Measurements from ENCODE around the gene PLA2G4A.

Gene PLA2G4A

GRCh38 chr1:186834399-186834958 is 5.7 kb downstream of the PLA2G4A start:
- no peak for DNase-seq (ENCODE audit: low read depth)

- DNase-seq (ENCODE audit: low read depth) = no peak
Measured at GRCh38 chr1:186835448-186835847, 6.7 kb downstream of the PLA2G4A start.

GRCh38 chr1:186837806-186838205 is 9.1 kb downstream of the PLA2G4A start:
- no peak for DNase-seq (ENCODE audit: low read depth)

GRCh38 chr1:186838380-186839040 is 9.8 kb downstream of the PLA2G4A start:
- no peak for DNase-seq (ENCODE audit: low read depth)

DNA sequence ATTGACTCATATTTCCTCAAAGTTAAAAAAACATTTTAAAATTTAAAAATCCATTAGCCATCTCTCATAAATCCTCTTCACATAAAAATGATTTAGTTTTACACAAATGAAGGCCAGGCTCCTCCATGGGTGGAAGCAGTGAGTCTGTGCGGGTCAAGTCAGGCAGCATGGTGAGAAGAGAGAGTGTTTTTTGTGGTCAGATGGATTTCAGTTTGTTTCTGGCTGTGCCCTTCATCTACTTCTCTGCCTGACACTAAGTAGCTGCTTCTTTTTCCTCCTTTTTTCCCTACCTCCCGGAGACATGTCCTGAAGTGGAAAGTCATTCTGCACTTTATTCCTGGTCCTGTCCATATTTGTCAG is 10.3 kb downstream of the PLA2G4A start:
- DNase-seq (ENCODE audit: low read depth) = no peak

- DNase-seq (ENCODE audit: low read depth) = peak; percentile 69
Measured at GRCh38 chr1:186841599-186841998, 12.8 kb downstream of the PLA2G4A start.

DNA sequence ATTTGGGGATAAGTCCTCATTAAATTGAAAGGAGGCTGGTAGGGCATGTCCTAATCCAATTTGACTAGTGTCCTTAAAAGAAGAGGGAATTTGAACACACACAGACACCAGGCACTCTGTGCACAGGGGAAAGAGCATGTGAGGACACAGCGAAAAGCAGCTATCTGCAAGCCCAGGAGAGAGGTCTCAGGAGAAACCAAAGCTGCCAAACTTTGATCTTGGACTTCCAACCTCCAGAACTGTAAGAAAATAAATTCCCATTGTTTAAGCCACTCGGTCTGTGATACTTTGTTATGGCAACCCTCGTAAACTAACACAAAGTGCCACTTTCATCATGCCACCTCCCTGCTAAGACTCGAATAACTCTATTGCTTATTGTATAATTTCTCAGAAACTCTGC is 13.8 kb downstream of the PLA2G4A start:
- DNase-seq (ENCODE audit: low read depth) = no peak

DNA sequence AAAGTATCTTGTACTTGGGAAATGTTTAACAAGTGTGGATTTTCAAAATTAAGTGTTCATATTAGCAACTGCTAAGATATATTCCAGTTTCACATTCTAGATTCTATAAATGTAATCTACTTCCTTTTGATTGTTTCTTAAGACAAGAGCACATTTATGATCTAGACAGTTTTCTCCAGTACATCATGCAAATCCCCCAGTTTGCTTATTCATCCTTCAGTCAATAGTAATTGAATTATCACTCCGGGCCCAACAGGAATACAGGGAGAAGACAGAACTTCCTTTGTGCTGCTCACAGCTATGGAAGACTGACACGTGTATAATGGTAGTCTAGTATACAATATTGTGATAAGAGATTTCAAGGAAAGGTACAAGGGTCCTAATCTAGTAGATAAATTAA is 14.5 kb downstream of the PLA2G4A start:
- DNase-seq (ENCODE audit: low read depth) = no peak

GRCh38 chr1:186843931-186844330 is 15.2 kb downstream of the PLA2G4A start:
- no peak for DNase-seq (ENCODE audit: low read depth)

- no peak for DNase-seq (ENCODE audit: low read depth)
Measured at GRCh38 chr1:186845576-186846210, 16.9 kb downstream of the PLA2G4A start.

DNA sequence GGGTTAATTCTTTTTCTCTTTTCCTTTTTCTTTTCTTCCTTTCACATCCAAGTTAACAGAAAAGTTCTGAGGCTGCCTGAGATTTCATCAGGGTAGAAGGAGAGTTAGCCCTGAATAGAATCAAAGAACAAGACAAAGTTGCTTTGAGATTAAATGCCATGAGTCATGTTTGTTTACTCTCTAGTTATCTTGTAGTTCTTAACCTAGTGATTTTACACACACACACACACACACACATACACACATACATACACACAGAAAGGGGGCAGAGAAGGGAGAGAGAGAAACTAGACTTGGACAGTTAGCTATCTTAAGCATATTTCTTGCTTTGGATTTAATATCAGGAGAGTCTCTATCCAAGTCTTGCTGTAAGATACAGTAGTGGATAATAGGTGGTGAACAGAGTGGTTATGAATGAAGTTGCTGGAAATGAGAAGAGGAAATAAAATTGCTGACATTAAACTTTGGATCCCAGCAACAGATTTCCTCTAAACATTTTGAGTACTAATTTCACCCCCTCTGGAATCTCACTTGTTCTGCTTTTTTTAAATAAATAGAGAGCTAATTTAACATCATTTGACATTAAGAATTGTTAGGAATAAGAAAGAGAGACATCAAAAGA is 19.9 kb downstream of the PLA2G4A start:
- DNase-seq (ENCODE audit: low read depth) = peak; percentile 42

- peak; percentile 14 for DNase-seq (ENCODE audit: low read depth)
Measured at GRCh38 chr1:186849271-186849671, 20.5 kb downstream of the PLA2G4A start.

DNA sequence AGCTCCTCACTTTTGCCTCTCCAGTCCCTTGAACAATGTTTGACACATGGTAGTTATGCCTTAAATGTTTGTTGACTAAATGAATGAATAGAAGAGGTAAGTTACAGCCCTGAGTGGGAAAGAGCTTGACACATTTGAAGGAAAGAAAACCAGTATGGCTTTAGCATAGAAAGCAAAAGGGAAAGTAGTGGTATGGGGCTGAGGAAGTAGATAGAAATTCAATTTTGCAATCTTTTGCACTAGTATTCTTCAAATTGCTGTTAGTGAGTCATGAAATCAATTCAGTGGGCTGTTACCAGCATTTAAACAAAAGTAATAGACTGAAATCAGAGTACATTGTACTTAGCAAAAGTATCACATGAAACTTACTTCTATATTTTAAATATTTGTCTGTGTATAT is 21.1 kb downstream of the PLA2G4A start:
- DNase-seq (ENCODE audit: low read depth) = peak; percentile 47

DNA sequence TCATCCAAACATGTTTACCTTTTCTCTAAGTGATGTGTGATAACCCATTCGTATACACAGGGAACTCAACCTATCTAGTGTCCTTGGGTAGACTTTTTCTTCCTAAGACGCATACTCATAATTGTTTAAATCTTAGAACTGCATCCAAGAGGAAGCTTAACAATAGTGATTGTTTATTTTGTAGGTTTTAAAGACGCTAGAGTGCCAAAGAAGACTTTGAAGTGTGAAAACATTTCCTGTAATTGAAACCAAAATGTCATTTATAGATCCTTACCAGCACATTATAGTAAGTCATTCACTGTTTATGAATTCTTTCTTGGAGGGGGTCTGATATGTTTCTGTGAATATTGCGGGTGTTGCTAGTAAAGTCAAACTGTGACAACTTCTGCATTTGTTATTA is 25.4 kb downstream of the PLA2G4A start:
- DNase-seq (ENCODE audit: low read depth) = no peak

- DNase-seq (ENCODE audit: low read depth) = peak; percentile 26
Measured at GRCh38 chr1:186858923-186859322, 30.2 kb downstream of the PLA2G4A start.

GRCh38 chr1:186859995-186860394 is 31.2 kb downstream of the PLA2G4A start:
- no peak for DNase-seq (ENCODE audit: low read depth)

DNA sequence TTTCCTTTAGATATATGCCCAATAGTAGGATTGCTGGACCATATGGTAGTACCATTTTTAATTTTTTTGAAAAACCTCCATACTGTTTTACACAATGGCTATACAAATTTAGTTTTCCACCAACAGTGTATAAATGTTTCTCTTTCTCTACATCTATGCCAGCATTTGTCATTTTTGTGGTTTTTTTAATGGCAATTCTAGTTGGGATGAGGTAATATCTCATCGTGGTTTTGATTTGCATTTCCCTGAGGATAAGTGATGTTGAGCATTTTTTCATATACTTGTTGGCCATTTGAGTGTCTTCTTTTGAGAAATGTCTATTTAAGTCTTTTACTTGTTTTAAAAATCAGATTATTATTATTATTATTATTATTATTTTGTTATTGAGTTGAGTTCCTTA is 35.5 kb downstream of the PLA2G4A start:
- DNase-seq (ENCODE audit: low read depth) = no peak

DNA sequence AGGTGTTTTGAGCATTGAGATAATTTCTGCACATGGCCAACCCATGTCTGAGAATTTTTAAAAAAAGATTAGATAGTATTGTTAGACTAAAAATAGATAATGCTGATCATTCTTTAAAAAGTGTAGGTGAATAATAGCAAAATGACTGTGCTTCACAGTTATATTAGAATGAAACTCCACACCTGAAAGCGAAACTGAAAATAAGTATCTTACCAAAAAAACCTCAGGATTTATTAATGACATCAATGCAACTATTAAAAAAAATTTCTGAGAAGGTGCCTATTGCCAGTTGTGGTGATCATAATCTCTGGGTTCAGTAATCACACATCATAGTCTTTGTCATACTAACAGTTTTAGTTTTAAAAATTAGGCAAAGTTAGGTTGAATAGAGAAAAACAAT is 36.5 kb downstream of the PLA2G4A start:
- DNase-seq (ENCODE audit: low read depth) = no peak

DNA sequence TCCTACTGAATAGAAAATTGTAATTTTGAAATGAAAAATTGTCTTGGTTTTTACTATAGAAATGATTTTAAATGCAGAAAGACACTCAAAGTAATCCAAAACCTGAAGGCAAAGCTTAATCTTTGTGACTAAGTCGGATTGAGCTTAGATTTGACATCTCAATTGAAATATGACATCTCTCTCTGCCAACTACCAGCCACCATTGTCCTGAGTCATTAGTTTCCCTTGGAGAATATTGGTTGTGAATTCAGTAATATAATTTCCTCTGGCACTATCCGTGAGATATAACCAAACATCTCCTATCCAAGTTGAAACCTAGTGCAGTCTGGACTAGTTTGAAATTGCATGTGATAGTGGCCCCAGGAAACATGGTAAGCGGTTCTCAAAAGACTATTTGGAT is 37.1 kb downstream of the PLA2G4A start:
- DNase-seq (ENCODE audit: low read depth) = no peak

DNA sequence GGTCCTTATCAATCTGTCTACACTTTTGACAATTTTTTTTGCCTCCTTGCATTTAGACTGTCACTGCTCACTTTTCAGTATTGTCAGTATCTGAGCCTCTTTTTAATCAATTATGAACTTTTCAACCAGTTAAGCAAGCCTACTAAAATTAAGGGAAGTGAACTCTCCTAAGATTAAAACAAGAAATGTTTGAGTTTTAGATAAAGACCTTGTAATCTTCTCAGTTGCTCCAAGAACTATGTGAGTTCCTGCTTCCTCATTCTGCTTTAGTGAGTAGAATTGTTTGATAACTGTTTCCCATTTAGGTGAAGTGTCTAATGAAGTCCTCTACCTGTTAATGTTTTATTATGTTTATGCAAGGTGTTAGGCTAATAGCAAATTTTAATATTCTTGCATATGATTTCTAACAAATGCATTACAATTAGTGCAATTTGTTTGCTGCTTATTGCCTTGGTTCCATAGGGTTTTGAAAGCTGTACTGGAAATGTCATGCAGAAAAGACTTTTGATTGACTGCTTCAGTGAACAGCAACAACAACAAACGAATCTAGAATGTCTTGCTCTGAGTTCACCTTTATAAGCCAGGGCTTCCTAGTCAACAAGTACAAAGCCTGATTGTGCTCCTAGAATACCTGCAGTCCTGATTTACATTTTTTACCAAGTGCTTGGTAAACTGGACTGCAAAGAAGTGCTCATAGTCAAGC is 40.9 kb downstream of the PLA2G4A start:
- no peak for DNase-seq (ENCODE audit: low read depth)

DNA sequence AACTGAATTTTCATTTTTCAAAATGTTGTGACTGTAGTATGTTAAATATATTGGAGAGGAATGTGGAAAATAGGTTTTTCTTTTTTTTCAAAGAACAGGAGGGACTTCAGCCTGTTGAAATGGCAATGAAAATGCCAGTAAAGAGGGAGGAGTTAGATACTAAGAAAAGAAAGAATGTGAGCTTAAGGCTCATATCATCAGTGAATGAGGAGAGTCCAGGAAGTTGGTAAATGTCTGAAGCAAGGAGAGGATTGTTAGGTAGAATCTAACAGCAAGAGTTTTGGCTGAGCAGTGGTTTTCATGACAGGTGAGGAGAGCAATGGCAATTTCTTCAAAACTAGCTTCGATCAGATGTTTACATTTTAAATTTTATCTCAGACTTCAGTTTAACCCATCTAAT is 43.0 kb downstream of the PLA2G4A start:
- DNase-seq (ENCODE audit: low read depth) = no peak

DNA sequence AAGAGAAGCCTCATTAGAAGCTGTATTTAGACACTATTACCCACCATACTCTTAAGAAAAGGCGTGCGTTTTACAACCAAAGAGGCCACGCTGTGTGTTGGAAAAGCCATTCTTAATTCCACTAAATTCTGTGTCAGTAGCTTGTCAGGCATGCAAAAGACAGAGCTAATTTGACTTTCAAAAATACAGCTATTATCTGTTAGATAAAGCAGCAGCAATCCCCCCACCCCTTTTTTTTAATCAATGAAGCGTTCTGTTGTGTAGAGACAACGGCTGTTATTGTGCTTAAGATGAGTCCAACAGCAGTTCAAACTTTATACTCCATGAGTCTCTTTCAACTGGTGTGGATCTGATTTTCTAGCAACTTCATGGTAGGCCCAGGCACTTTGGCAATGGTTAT is 43.5 kb downstream of the PLA2G4A start:
- no peak for DNase-seq (ENCODE audit: low read depth)

DNA sequence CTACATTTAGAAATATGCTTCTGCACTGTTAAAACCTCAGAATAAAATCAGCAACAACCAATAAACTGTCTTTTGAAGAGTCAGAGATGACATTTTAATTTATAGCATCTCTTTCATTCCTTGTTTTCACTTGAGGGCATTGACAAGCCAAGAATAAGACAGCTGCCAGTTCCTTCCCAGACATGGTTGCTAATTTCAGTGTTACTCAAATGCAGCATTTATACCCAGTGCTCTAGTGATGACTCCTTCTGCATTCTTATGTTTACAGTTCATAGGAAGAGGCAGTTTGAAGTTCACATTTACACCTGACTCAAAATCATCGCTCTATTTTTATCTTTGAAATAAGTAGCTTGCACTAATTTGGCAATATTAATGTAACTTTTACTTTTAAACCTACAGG is 44.9 kb downstream of the PLA2G4A start:
- no peak for DNase-seq (ENCODE audit: low read depth)

Data from iris pigment epithelial cell (primary cell).